ENCODE measurements around the gene EBF3. TPM values are rescaled to one million over a fixed set of nuclear protein-coding genes. Genes with fewer than 3 reads are reported as not detected.

EBF3 gene
- polyA plus RNA-seq, 1 donor: 71.1 TPM

DNA sequence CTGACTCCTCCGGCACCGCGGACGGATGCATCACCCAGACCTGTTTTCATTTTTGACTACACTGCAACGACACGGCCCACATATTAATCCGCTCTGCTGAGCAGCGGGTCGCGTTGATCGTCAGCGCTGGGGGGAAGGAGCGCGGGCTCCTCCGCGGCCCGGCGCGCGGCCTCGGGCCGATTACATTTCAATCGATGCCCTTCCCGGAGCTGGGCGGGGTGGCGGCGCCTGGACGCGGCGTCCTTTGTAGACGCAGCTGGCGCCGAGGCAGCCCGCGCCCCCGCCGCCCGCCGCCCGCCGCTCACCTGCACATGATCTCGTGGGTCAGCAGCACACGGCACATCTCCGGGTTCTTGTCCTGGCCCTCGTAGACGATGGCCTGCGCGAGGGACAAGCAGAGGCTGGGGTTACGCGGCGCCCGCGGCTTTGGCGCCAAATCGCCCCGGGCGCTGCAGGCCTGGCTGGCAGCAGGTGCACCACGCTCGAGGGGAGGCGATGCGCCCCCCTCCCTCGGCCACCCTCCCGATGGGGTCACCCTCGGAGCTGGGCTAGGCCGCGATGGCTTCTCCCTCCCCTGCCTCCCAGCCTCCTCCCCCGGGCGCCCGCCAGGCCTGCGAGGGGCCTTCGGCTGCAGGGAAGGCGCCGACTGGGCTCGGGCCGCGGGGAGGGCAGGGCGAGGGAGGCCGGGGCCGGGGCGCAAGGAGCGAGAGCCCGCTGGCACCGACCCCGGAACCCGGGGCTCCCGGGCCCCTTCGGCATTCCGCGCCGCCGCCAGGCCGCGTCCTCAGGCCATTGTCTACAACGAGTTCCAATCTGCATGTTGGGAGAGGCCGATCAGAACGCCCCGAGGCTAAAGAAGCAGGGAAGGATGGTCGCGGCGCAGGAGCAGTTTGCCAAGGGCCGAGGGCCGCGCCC is 5.2 kb downstream of the EBF3 start:
- peak; percentile 67 for DNase-seq

DNA sequence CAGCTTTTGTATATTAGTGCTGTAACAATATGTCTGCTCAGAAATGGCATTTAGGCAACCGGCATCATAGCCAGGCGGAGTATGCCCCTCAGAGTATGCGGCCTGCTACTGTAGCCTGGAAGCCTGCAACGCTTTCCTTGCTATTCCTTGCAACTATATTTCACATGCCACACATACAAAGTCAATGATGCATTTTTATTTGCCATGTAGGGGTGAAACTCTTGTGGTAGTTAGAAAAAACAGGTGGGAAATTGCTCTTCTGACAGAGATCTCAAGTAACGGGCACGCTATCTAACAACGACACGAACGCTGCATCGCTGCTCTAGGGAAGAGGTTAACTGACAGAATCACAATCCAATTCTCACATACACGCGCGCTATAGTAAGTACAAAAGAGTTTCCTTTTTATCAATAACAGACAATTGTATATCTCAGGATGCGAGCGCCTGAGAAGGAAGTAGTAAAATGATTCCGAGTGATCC is 5.9 kb downstream of the EBF3 start:
- peak; percentile 80 for DNase-seq

DNA sequence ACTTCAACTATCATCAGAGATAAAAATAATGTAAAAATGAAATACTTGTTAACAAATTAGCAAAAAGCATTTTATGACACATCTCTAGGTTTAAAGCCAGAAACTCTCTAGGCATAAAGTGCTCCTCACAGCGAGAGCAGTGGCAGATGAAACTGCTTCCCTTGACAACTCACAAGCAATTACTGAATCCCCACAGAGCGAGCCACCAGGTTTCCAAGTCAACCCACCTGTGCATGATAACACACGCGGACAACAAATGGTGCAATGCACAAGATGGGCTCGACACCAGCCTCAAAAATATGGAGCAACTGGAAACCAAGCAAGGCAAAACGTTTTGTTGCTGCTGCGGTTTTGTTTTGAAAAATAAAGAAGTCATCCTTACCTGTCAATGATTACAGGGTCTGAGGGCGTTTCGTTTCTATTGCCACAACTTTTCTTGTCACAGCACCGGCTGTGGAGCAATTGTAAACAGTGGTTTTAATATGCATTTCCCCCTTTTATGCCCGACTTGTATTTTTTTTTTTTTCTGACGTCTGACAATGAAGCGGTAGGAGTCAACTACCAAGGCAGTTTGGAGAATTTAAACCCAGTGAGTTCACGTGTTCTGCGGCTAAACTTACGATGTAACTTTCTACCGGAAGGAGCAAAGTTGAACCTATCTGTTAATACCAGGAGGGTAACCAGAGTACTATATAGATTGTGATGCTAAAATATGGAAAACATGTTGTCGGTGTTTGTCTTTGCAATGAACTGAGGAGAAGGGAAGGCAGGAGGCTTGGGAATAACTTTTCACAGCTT is 7.0 kb downstream of the EBF3 start:
- DNase-seq: peak; percentile 66

DNA sequence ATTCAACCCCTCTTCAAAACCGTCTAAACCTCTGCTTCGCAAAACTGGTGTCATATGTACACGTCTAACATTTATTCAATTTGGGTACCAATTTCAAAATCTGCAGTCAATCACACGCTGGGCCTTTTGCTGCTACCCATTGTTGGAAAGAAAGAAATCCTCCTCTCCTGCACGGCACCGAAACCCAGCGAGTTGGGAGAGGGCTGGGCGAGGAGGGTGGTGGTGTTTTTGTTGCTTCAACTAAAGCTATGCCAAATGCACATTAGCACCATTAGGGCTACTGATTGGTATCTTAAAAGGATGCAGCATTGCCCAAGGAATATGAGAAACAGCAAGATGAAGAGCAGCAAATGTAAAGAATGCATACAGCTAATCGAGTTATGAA is 7.8 kb downstream of the EBF3 start:
- peak; percentile 50 for DNase-seq

DNA sequence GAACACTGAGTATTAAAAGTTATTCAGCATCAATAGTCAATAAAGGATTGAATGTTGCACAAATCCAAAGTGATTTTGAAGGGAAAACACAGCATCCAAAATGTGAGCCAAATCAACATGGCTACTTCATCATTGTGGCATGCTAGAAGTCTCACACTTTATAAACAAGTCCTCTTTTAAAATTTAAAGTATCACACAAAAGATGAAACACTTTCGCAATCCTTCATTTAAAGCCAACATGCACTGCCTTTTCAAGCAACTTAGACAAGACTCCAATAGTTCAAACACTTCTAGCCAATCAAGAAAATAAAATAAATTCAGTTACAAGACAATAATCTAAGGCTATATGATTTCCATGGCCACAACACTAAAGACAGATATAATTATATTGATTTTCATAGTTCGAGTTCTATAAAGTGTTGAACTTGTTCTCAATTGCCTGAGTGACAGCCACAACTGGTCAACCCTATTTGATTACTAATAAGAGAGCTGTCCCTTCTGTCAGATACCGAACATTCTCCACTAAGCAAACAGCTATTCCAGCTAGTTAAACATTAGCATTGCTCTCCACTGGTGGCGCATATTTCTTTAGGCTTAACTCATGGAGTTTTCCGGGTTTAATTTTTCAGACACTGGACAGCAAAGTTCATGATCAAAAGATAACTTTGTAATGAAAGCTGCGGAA is 8.3 kb downstream of the EBF3 start:
- DNase-seq: peak; percentile 69

DNA sequence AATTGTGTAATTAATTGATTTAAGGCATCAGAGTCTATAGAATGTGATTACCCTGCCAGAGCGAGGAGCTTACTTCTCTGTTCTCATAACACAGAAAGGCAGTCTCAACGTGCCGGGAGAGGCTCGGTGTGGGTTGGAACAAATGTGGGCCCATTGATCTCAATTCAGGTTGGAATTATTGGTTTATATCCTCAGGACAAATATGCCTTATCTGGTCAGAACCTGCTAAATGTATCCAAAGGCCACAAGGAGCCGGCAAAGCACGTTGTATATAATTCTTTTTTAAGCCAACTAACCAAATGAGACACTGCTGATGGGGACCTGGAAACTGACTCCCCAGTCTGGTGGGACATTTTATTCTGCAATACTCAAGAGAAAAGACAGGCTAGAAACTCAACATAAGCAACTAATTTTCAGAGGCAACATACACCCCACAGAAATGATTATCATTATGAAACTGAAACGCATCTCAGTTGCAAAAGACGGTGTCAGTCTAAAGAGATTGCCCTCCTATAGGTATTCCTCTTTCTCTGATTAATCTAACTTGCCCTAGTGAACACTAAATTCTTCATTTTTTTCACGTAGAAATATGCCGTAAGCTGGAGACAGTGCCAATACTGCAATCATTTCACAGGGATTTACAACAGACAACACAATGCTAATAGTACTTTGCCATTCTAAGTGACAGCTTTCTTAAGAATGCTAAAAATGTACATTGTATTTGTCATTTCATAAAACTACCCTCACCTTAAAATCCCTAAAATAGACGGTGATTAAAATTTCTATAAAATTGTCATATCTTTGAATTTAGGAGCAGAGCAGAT is 9.4 kb downstream of the EBF3 start:
- peak; percentile 52 for DNase-seq

DNA sequence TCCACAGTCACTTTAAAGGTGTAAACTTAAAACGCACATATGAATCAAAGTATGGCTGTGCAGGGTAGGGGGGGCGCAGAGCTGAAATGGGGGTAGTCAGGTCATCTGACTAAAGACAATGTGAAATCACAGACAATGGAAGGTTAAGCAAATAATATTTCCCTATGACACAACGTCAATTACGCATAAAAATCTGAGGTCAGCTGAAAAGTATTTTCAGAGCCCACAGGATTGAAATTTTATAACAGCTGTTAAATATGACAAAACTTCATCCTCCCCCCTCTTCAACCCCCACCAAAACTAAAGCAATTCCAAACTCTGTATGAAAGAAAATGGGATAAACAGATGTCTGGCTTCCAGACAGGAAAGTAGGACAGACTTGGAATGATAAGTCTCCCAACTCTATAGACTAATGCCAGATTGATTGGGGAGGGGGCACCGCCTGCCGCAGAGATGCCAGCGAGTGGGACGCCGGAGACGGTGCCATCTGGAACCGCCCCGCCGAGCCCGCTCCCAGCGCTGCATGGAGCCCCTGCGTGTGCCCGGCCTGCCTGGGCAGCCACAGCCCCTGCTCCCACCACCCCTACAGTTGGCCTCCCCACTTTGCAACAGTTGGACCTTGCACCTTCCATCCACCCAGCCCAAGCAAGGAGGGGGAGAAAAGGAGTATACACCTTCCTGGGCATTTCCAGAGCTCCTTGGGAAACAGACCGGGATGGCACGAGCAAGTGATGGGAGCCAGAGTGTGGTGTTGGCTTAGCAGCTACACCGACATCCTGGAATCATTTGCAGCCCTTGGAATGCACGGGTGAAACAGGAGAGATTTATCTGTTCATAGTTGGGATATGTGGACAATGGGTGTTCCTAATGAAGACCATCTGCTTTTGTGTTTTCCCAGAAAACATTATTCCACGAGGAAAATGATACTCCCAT is 10.7 kb downstream of the EBF3 start:
- DNase-seq: peak; percentile 87

DNA sequence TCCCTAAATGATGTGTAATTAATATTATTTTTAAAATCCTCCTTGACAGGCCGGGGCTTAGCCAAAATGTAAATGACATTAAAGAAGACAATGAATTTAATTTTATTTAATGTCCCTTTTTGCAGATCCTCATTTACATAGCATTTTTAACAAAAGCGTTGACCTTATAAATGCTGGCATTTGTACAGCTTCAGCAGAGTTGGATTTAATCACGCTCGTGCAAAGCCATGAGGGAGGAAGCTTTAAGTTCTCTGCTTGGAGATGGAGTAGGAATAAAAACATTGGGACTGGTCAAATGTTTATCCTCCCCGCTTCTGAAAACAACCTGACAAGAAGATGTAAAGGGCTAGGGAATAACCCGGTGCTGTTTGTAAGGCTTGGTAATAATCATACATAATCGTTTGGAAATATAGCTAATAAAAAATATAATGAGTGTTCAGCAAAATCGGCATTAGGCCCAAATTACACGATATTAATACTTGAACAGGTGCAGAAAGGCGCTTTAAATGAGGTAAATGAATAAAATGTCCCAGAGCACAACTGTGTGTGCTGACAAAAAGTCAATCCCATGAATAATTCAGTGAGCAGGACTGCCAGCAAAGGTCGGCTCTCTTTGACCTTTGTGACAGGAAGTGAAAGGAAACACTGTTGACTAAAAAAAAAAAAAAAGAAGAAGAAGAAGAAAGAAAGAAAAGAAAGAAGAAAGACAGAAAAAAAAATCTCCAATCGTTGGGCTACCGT is 11.5 kb downstream of the EBF3 start:
- DNase-seq: peak; percentile 52

DNA sequence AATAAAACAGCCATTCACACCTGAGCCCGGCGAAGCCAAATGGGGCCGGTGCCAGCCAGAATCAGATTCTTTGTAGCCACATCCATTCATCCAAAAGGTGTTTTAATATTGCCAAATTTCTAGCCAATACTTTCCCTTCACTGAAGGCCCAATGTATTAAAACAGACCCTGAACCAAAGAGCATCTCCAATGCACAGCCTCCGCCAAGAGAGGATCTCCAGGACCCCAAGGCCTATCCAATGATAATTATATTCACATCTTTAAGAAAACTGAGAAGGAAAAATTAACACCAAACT is 12.2 kb downstream of the EBF3 start:
- no peak for DNase-seq

DNA sequence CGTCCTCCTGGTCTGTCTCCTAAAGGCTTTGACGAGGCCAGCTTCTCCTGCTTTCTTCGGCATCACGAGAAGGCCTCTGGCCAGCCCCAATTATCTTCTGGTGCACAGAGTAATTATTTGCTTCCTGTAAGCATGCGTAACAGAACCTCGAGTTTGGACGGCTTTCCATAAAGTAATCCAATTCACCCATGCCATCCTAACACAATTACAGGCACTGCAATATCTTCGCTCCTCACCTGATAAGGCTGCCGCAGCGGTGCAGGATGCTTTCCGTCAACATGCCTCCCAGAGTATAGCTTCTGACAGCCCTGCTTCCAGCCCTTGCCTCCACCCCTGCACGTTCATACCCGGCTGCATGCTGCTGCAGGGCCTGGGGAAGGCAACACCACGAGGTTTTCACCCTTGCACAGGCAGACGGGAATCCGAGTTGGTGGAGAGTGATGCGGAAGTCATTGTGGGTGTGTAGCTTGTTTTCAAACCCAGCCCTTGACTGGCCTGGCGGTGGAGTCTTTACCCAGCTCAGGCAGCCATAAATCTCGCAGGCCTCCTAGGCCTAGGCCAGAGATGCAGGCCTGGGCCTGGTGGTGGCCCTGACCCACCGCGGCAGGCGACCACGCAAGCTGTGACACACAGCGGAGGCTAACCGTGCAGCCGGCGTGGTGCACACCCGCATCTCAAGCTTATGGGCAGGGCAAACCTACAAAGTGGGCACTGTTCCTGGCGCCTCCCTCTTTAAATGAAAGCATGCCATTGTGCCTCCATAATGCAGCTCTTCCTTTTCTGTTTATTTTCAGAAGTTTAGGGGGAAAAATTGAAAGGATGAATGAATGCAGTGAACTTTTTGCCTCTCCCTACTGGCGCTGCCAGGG is 12.7 kb downstream of the EBF3 start:
- DNase-seq: no peak

DNA sequence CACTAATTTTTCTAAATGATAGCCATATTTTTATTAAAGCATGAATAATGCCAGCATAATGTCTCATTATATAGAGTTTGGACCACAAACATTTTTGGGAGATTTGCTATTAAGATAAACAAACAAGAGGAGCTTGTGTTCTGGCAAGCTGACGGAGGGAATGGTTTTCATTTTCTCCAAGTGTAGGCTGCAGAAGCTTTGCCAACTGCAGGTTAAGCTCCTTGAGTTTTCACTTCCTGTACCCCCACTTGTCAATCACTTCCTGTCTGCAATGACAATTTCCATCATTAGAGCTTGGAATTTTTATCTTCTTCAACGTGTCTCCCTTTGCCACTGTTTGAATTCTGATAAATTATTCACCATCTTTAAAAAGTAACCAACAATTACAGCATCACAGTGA is 13.4 kb downstream of the EBF3 start:
- no peak for DNase-seq

DNA sequence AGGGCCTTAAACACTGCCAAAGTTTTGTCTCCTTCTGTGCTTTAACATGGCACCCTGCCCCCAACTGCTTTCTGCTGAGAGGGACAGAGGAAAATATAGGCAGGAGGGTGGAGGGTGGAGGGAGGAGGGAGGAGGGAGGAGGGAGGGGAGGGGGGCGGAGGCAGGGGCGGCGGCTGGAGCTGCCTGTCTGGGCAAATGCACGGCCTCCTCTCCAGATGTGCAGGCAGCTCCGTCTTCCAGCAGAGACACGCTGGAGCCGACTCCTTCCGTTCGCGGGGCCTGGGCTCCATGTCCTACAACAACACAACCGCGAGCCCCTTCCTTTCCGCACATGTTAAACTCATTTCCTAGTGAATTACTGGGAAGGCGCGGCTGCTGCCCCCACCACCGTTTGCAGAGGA is 14.2 kb downstream of the EBF3 start:
- DNase-seq: peak; percentile 90

DNA sequence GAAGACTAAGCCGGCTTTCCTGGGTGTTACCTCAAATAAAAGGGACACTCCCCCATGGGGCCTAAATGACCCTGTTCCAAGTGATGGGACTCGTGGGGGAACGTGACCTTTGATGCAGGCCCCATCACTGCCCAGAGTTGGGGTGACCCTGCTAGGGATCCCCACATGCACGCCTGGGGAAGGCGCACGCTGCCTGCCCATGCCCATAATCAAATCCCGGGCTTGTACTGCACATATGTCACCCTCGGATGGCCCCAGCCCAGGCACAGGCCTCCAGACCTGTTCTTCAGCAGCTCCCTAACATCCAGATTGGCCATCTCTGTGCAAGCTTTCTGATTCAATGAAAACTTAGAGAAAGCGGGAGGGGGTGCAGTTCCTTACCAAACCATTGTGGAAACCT is 14.7 kb downstream of the EBF3 start:
- DNase-seq: no peak

DNA sequence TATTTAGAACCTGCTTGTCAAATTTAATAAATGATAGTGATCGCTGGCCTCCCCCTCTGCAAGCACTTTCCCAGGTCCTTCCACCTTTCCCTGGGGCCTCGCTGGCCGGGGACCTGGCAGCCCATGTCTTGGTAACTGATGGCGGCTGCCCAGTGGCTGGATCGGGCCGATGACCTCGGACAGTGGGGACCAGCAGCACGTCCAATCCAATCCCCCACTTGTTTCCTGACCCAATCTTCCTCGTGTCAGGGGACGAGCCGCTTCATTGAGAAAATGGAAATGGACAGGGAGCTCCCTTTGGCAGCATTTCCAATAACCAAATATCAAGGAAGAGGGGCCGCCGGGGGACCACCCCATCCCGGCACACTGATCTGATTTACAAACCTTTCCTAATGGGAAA is 17.2 kb downstream of the EBF3 start:
- no peak for DNase-seq

DNA sequence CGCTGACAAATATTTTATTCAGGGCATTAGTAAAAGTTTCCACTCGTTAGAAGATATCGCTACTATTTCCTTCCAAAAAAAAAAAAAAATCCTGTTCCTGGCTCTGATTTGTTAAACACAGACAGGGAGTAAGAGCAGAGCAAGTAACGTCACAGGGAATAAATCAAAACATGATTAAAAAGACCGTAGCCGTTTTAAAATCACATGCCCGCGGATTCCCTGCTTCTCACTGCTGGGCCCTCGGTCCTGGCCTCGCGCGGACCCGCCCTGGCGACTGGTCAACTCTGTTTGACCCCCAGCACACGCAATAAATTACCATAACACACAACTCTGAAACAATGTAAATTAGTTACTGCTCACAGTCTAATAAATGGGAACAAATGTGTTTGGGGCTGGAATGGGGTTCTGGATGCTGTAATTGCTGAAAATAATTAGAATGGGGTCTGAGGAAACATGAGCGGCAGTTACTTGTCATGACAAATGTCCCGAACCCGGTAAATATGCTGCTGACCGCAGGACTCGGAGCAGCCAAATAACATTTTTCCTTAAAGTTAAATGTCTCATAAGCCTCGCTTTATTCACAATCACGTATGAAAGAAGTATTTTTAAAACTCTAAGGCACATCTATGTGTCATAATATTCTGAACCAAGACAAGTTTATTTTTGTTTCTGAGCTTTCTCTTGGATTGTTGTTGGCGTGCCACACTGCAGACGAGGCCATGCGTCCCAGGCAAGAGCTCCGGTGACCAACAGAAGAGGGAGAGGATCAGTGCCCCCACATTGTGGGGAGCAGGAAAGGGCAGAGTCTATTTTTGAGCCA is 17.9 kb downstream of the EBF3 start:
- peak; percentile 68 for DNase-seq

DNA sequence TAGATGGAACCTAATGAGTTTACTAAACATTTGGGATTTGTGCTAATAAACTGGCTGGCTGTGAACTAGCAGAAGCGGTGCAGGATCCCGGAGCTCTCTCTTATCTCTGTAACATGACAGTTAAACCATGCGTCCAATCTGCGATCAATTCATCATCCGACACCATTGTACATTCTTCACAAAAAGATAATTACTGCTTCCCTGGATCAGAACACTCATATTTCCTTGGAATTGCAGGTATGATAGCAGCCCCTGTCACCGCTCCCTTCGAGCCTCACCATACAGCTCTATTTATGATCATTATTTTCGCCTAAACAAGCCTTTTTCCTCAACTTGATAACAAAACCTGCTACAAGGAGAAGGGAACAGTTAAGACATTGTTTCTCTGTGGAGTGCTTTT is 18.5 kb downstream of the EBF3 start:
- DNase-seq: no peak

DNA sequence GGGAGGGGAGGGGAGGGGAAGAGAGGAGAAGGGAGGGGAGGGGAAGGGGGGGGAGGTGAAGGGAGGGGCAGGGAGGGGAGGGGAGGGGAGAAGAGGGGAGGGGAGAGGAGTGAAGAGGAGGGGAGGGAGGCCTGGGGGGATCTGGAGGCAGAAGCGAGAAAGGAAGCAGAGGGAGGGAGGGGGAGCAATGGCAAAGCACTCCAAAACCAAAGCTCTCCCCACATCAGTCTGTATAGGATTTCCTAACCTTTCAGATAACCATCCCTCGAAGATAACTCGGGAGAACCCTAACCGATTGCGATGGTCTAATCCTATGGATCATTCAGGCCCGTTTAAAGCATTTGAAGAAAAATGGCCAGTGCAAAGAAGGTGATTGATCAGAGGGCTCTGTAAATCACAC is 19.0 kb downstream of the EBF3 start:
- peak; percentile 49 for DNase-seq

DNA sequence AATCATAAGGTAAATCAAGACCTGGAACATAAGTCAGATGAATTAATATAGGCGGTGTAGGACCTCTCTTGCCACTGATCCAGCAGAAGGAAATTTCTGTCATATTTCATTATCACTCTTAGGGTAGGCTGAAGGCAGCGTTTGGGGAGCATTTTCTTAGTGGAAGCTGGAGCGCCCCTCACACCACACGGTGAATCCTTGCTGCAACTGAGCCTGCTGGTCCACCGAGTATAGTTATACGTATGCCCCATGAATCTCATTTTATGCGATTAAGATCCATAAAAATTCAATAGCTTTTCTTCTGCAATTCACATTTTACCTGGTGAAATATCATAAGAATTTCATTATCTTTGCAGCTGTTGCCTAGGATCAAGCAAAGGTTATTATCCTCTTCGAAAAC is 19.6 kb downstream of the EBF3 start:
- no peak for DNase-seq

Data from hindlimb muscle (tissue), 1 donor.